Sigmoid colon (tissue), 7 donors: ENCODE measurements around the gene OR51Q1. TPM values are rescaled to one million over a fixed set of nuclear protein-coding genes. Genes with fewer than 3 reads are reported as not detected.

Experiments
- DNase-seq: peaks from one replicate; pipeline ENCODE4 v3.0.0-alpha.2; 2019
- H3K27ac ChIP-seq, 4 donors: fragments of 200-600 bp; sonication (generic); one replicate each; pipeline ENCODE4 v1.5.1; 2016 to 2019; ENCODE audit warnings: mild to moderate bottlenecking in 1 of 4
- H3K27me3 ChIP-seq, 3 donors: fragments of 200-600 bp; sonication (generic); one replicate each; pipeline ENCODE4 v1.5.1; 2019; ENCODE audit warnings: mild to moderate bottlenecking in 1 of 3
- H3K36me3 ChIP-seq, 4 donors: fragments of 200-600 bp; sonication (generic); one replicate each; pipeline ENCODE4 v1.5.1; 2016 to 2019
- H3K4me1 ChIP-seq, 4 donors: fragments of 200-600 bp; sonication (generic); one replicate each; pipeline ENCODE4 v1.5.1; 2017 to 2019
- H3K4me3 ChIP-seq, 4 donors: fragments of 200-600 bp; sonication (generic); one replicate each; pipeline ENCODE4 v1.5.1; 2017 to 2019; ENCODE audit warnings: mild to moderate bottlenecking in 2 of 4, moderate library complexity in 1 of 4
- H3K9me3 ChIP-seq, 4 donors: fragments of 200-600 bp in 3 of 4; sonication (generic) in 3 of 4; one replicate each; pipeline versions ENCODE4 v1.5.1 to v1.6.1; 2013 to 2019
- CTCF ChIP-seq, 4 experiments: fragments of 450-650 bp in 3 of 4; fragments of 200-600 bp in 1 of 4; IDR thresholded peaks; one replicate each; pipeline ENCODE4 v1.5.1; 2016 to 2019; ENCODE audit warnings: antibody characterized with exemption in 4 of 4, mild to moderate bottlenecking in 3 of 4, moderate library complexity in 2 of 4
- EP300 ChIP-seq, 4 donors: sonication (generic); formaldehyde crosslinking; IDR thresholded peaks; one replicate each; pipeline ENCODE4 v1.6.1; 2017; ENCODE audit warnings: antibody characterized with exemption in 4 of 4
- POLR2A ChIP-seq, 2 donors: fragments of 450-650 bp; IDR thresholded peaks; one replicate each; pipeline ENCODE4 v1.6.1; 2016; ENCODE audit warnings: antibody characterized with exemption in 2 of 2, mild to moderate bottlenecking in 2 of 2, moderate library complexity in 2 of 2
- POLR2AphosphoS5 ChIP-seq, 4 donors: sonication (generic); formaldehyde crosslinking; IDR thresholded peaks; one replicate each; pipeline ENCODE4 v1.6.1; 2017; ENCODE audit warnings: antibody characterized with exemption in 4 of 4
- WGBS, 2 donors: extraction: QIAGEN DNeasy Blood & Tissue Kit; methylation state at CpG; one replicate each; pipeline ENCODE4 v1.1.7; 2013; 5-methylcytosine and 5-hydroxymethylcytosine counted together
- intact Hi-C: fragments of 100-400 bp; cut with DNase I; formaldehyde crosslinking; loops from one replicate; pipeline ENCODE4 v1.15.1; 2023
- polyA plus RNA-seq, 3 donors: library from polyadenylated mRNA; stranded (reverse); fragments of 200-250 nt; gene quantifications; one replicate each; pipeline ENCODE4 v1.2.3, GENCODE V29; 2013
- total RNA-seq, 4 donors: library from RNA; depleted of rRNA; stranded (reverse); fragments of >200 nt; gene quantifications; one replicate each; pipeline ENCODE4 v1.1.0, GENCODE V29; 2016
- donor health status: healthy with polysubstance abuse.
- donor health status: Bipolar disorder and iron deficiency.
- donor health status: healthy.

The OR51Q1 gene
- total and polyA plus RNA-seq, 7 donors, result not detected

GRCh38 chr11:5394091-5394490, 27.8 kb upstream of the OR51Q1 start:
- no peaks in the 10 kb centered on the region for H3K9me3 ChIP-seq
- no peak overlapping the region for H3K27ac ChIP-seq
- intact Hi-C loops, result no loop called here
- no peak overlapping the region for H3K4me3 ChIP-seq
- no peaks in the 10 kb centered on the region for H3K27me3 ChIP-seq
- no peak for DNase-seq
- no peaks in the 10 kb centered on the region for H3K4me1 ChIP-seq
- no peaks in the 10 kb centered on the region for H3K36me3 ChIP-seq
- TF ChIP-seq CTCF (IDR thresholded peaks at IDR 0.05), result no peak

GRCh38 chr11:5398936-5399335, 23.0 kb upstream of the OR51Q1 start:
- no peaks in the 10 kb centered on the region for H3K4me1 ChIP-seq
- no peaks in the 10 kb centered on the region for H3K27me3 ChIP-seq
- TF ChIP-seq POLR2A (IDR thresholded peaks at IDR 0.05) (no peak), EP300 (IDR thresholded peaks at IDR 0.05) (no peak), POLR2AphosphoS5 (IDR thresholded peaks at IDR 0.05) (no peak), CTCF (IDR thresholded peaks at IDR 0.05) (no peak)
- no peaks in the 10 kb centered on the region for H3K9me3 ChIP-seq
- no peaks in the 10 kb centered on the region for H3K36me3 ChIP-seq
- H3K27ac ChIP-seq, result no peak overlapping the region
- no peak overlapping the region for H3K4me3 ChIP-seq
- intact Hi-C loops, result no loop called here
- DNase-seq, result no peak

GRCh38 chr11:5405173-5405572, 16.7 kb upstream of the OR51Q1 start:
- no peaks in the 10 kb centered on the region for H3K4me1 ChIP-seq
- intact Hi-C loops, result no loop called here
- DNase-seq, result no peak
- no peaks in the 10 kb centered on the region for H3K9me3 ChIP-seq
- H3K27me3 ChIP-seq, result no peaks in the 10 kb centered on the region
- no peak overlapping the region for H3K4me3 ChIP-seq
- no peak overlapping the region for H3K27ac ChIP-seq
- no peak for TF ChIP-seq CTCF (IDR thresholded peaks at IDR 0.05)
- TF ChIP-seq POLR2AphosphoS5 (IDR thresholded peaks at IDR 0.05), result no peak
- TF ChIP-seq EP300 (IDR thresholded peaks at IDR 0.05), result no peak
- no peak for TF ChIP-seq POLR2A (IDR thresholded peaks at IDR 0.05)
- H3K36me3 ChIP-seq, result no peaks in the 10 kb centered on the region

- H3K4me3 ChIP-seq, result no peak overlapping the region
- intact Hi-C loops, result no loop called here
- TF ChIP-seq POLR2AphosphoS5 (IDR thresholded peaks at IDR 0.05) (no peak), EP300 (IDR thresholded peaks at IDR 0.05) (no peak), CTCF (IDR thresholded peaks at IDR 0.05) (no peak), POLR2A (IDR thresholded peaks at IDR 0.05) (no peak)
- no peak for DNase-seq
- no peaks in the 10 kb centered on the region for H3K4me1 ChIP-seq
- no peaks in the 10 kb centered on the region for H3K9me3 ChIP-seq
- 58 to 70% methylated on average over 5 of the region's 5 CpGs for WGBS, 2 donors
- no peaks in the 10 kb centered on the region for H3K27me3 ChIP-seq
- H3K27ac ChIP-seq, result no peak overlapping the region
- no peaks in the 10 kb centered on the region for H3K36me3 ChIP-seq
Observed at GRCh38 chr11:5420993-5421392, 918 bp upstream of the OR51Q1 start.

- no peak for DNase-seq
- intact Hi-C loops, result no loop called here
- Histone ChIP-seq H3K4me3 (no peak overlapping the region), H3K4me1 (no peaks in the 10 kb centered on the region), H3K27me3 (no peaks in the 10 kb centered on the region), H3K36me3 (no peaks in the 10 kb centered on the region), H3K9me3 (no peaks in the 10 kb centered on the region), H3K27ac (no peak overlapping the region)
- no peak for TF ChIP-seq POLR2A (IDR thresholded peaks at IDR 0.05)
- no peak for TF ChIP-seq CTCF (IDR thresholded peaks at IDR 0.05)
- TF ChIP-seq POLR2AphosphoS5 (IDR thresholded peaks at IDR 0.05), result no peak
- no peak for TF ChIP-seq EP300 (IDR thresholded peaks at IDR 0.05)
- WGBS, 2 donors, result 40 to 77% methylated on average over 3 of the region's 3 CpGs
Observed at GRCh38 chr11:5423131-5423530, 1.2 kb downstream of the OR51Q1 start.
